ENCODE measurements around the gene ERFL.

DNA sequence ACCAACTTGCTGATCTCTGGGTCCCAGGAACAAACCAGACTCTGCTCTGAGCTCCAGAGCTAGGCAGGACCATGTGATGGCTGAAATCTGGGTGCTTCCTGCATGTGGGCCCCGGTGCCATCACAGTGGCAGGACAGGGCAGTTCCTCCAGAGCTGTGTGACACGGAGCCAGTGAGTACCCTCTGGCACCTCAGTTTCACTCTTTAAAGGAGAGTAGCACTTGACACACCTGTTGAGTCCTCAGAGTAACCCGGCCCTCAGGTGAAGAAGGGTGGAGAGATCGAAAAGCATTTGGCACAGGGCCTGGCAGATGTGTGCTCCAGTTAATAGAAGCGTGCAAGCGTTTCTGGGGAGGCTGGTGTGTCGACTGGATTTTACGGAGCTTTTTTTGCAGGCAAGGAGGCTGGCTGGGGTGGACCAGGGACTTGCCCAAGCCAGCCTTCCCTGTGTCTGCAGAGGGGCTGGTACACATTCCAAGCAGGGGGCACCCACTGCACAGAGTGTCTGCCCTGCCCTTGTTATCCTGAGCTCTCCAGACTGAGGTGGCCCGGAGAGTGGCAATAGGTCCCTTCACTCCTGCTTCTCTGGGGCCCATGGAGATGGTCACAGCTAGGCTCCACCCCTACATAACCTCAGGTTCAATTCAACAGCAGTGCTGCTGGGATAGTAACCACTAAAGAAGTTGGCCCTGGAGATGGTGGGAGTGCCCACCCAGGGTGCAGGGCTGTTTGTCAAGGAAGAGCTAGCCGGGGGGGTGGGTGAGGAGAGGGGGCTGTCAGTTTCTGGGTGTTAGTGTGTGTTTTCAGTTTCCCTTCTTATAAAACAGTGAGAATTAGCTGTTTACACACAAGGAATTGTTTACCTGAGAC lies 59.9 kb downstream of the ERFL start:
- TF ChIP-seq, protein P1, sequence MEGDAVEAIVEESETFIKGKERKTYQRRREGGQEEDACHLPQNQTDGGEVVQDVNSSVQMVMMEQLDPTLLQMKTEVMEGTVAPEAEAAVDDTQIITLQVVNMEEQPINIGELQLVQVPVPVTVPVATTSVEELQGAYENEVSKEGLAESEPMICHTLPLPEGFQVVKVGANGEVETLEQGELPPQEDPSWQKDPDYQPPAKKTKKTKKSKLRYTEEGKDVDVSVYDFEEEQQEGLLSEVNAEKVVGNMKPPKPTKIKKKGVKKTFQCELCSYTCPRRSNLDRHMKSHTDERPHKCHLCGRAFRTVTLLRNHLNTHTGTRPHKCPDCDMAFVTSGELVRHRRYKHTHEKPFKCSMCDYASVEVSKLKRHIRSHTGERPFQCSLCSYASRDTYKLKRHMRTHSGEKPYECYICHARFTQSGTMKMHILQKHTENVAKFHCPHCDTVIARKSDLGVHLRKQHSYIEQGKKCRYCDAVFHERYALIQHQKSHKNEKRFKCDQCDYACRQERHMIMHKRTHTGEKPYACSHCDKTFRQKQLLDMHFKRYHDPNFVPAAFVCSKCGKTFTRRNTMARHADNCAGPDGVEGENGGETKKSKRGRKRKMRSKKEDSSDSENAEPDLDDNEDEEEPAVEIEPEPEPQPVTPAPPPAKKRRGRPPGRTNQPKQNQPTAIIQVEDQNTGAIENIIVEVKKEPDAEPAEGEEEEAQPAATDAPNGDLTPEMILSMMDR (conservative IDR thresholded peaks at IDR 0.05; ENCODE audit: low read length), result no peak
- no peak for TF ChIP-seq EZH2phosphoT487 (IDR thresholded peaks at IDR 0.05; ENCODE audit: borderline replicate concordance, low read depth, low read length)

Data from OCI-LY7 (cell line).